ENCODE measurements around the gene ELMO3. TPM values are rescaled to one million over a fixed set of nuclear protein-coding genes. Genes with fewer than 3 reads are reported as not detected.

The ELMO3 gene, protein sequence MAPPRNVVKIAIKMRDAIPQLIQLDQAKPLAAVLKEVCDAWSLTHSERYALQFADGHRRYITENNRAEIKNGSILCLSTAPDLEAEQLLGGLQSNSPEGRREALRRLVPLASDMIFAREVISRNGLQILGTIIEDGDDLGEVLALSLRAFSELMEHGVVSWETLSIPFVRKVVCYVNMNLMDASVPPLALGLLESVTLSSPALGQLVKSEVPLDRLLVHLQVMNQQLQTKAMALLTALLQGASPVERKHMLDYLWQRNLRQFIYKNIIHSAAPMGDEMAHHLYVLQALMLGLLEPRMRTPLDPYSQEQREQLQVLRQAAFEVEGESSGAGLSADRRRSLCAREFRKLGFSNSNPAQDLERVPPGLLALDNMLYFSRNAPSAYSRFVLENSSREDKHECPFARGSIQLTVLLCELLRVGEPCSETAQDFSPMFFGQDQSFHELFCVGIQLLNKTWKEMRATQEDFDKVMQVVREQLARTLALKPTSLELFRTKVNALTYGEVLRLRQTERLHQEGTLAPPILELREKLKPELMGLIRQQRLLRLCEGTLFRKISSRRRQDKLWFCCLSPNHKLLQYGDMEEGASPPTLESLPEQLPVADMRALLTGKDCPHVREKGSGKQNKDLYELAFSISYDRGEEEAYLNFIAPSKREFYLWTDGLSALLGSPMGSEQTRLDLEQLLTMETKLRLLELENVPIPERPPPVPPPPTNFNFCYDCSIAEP
- total RNA-seq: 3.9 and 4.5 TPM in 2 replicates
- long read RNA-seq: 0 reads

DNA sequence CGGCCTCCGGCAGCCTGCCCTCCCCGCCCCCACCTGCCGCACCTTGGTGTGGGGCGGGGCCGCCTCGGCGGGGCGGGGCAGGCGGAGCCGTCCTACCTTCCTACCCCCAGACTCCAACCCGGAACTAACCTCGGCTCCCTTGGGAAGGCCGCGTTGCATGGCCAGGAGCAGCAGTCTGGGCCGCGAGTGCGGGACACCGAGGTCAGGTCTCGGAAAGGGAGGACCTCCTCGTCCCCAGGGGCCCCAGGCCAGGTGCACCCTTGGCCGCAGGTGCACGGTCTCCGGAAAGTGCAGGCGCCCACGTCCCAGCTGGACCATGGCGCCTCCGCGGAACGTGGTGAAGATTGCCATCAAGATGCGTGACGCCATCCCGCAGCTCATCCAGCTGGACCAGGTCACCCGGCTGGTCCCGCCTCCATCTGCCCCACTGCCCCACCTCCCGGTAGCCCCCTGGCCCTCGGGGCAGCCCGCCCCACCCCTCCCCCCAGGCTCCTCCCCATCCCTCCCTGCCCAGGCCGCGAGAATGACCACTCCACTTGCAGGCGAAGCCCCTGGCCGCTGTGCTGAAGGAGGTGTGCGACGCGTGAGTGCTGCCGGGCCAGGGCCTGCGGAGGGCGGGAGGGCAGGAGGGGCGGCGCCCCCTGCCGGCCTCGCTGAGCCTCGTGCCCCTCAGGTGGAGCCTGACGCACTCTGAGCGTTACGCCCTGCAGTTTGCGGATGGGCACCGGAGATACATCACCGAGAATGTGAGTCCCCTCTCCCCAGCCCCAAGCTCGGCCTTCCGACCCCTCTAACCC, at the start of gene ELMO3:
ELMO3 (plus strand) TSS at position 121 of the 797 bp plus-strand sequence; CDS start at position 317, 196 bp downstream.
- Mint-ChIP-seq H3K27me3 (ENCODE audit: low read depth) (no peaks in the 10 kb centered on the region), H3K36me3 (ENCODE audit: low read depth) (peaks cover 9% of the 10 kb centered on the region), H3K4me3 (peak within 1 kb of the TSS; percentile 65), H3K9me3 (no peaks in the 10 kb centered on the region), H3K27ac (ENCODE audit: unreplicated experiment) (no peak within 1 kb of the TSS), H3K4me1 (peaks cover 8% of the 10 kb centered on the region)
- DNase-seq (ENCODE audit: low read depth, low spot score): no peak
- TF ChIP-seq, protein P1, sequence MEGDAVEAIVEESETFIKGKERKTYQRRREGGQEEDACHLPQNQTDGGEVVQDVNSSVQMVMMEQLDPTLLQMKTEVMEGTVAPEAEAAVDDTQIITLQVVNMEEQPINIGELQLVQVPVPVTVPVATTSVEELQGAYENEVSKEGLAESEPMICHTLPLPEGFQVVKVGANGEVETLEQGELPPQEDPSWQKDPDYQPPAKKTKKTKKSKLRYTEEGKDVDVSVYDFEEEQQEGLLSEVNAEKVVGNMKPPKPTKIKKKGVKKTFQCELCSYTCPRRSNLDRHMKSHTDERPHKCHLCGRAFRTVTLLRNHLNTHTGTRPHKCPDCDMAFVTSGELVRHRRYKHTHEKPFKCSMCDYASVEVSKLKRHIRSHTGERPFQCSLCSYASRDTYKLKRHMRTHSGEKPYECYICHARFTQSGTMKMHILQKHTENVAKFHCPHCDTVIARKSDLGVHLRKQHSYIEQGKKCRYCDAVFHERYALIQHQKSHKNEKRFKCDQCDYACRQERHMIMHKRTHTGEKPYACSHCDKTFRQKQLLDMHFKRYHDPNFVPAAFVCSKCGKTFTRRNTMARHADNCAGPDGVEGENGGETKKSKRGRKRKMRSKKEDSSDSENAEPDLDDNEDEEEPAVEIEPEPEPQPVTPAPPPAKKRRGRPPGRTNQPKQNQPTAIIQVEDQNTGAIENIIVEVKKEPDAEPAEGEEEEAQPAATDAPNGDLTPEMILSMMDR (conservative IDR thresholded peaks at IDR 0.05): peak; percentile 63

DNA sequence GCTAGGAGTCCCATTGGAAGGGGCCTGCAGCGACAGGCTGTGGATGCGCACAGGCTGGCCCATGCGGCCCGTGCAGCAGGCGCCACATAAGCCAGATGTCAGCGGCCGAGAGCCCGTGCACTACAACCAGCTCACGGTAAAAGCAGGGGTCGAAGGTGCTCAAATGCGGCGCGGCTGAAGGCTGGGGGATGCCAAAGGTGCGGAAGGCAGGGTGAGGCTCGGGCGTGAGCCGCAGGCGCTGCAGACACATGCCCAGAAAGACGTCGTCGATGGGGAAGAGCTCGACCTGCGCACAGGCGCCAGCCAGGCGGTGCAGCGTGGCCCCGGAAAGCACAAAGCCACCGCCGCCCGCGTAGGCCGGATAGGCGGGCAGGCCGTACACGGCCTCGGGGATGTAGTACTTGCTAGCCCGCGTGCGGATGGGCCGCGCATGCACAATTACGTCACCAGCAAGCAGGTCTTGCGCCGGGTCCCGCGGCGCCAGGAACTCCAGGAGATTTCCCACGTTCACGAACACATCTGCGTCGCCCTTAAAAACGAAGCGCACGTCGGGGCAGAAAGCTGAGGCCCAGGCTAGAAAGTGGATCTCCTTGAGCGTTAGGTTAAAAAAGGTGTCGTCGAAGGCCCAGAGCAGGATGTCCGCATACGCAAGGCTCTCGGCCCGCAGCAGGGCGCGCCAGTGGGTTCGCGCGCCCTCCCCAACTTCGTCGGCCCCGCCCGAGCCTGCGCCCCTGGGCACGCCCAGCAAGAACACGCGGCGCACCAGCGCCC, 49.5 kb upstream of the ELMO3 start:
- no peak for DNase-seq (ENCODE audit: low read depth, low spot score)
- Mint-ChIP-seq H3K27me3 (ENCODE audit: low read depth) (peaks cover 43% of the 10 kb centered on the region), H3K4me1 (peaks cover 4% of the 10 kb centered on the region), H3K36me3 (ENCODE audit: low read depth) (peaks cover 16% of the 10 kb centered on the region), H3K27ac (ENCODE audit: unreplicated experiment) (no peak overlapping the region), H3K4me3 (peak overlapping the region; percentile 25), H3K9me3 (no peaks in the 10 kb centered on the region)
- TF ChIP-seq, protein P1 (conservative IDR thresholded peaks at IDR 0.05): no peak

DNA sequence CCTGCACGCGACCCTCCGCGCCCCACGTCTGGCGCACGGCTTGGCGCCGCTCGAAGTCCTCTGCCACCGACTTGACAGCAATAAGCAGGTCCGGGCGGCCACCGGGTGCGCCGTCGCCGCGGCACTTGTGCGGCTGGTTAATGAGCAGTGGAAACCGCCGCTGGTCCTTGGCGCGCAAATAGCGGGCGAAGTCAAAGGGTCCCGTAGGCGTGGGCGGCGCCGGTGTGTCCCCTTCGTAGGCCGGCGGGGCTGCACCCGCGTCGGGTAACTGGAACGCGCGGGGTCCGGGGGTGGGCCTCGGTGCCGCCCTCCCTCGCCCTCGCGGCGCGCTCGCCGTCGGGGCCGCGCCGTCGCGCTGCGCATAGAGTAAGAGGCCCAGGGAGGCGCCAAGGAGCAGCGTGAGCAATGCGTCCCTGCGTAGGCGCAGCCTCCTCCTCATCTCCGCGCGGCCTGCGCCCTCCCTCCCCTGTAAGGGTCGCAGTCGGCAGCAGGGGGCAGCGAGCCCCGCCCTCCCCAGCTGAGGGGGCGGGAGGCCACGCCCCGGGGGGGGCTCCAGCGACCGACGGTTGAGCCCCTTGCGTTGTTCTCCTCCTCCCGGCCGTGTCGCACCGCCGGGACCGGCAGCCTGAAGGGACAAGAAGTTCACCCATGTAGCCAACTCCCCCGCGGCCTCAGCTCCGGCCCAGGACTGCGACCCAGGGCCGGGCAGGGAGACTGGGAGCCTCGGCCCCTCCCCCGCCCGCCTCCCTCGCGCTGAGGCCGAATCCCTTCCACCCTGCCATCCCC, 48.7 kb upstream of the ELMO3 start:
- peak; percentile 54 for DNase-seq (ENCODE audit: low read depth, low spot score)
- no peaks in the 10 kb centered on the region for H3K9me3 Mint-ChIP-seq
- H3K4me3 Mint-ChIP-seq: no peak overlapping the region
- peaks cover 46% of the 10 kb centered on the region for H3K27me3 Mint-ChIP-seq (ENCODE audit: low read depth)
- H3K27ac Mint-ChIP-seq (ENCODE audit: unreplicated experiment): no peak overlapping the region
- peaks cover 4% of the 10 kb centered on the region for H3K4me1 Mint-ChIP-seq
- peaks cover 13% of the 10 kb centered on the region for H3K36me3 Mint-ChIP-seq (ENCODE audit: low read depth)
- TF ChIP-seq, protein P1 (conservative IDR thresholded peaks at IDR 0.05): peak; percentile 37

DNA sequence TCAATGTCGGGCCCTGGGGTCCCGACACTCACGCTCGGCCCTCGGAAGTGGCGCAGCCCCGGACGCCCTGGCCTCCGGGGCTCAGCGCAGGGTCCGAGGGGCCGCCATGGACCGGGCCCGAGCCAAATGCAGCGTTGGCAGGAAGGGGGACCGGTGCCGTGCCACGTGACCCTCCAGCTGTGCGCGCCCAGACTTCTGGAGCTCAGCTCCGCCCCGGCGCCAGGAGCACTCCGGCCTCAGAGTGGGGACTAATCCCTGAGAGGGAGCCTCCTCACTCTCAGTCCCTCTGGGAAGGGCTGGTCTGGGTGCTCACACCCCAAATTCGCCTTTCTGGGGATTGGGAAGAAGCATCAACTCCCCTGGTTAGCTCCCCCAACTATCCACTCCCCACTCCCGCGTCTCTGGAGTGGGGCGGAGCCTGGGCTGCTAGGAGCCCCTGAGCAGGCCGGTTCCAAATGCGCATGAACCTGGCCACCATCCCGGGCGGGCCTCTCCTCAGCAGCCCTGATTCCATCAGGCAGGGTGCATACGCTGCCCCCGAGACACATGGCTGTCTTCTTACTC, 48.0 kb upstream of the ELMO3 start, which contains the start of gene B3GNT9:
B3GNT9 (minus strand) TSS at position 166 of the 564 bp plus-strand sequence. CDS start 513 bp downstream, outside the sequence.
- Mint-ChIP-seq H3K36me3 (ENCODE audit: low read depth) (peaks cover 10% of the 10 kb centered on the region), H3K4me1 (peaks cover 4% of the 10 kb centered on the region), H3K9me3 (no peaks in the 10 kb centered on the region), H3K27ac (ENCODE audit: unreplicated experiment) (no peak within 1 kb of the TSS), H3K27me3 (ENCODE audit: low read depth) (peaks cover 53% of the 10 kb centered on the region), H3K4me3 (peak within 1 kb of the TSS; percentile 84)
- TF ChIP-seq, protein P1 (conservative IDR thresholded peaks at IDR 0.05): no peak
- peak; percentile 52 for DNase-seq (ENCODE audit: low read depth, low spot score)
